HG02885 (cell line): ENCODE data around the gene OR8G1.
"Not testable (repeated sequence)": the region's sequence is repeated elsewhere in the genome, so short reads cannot be mapped to it uniquely, and the experiment has no call there.

Experiments
- ATAC-seq: cut with Tn5 transposase; IDR thresholded peaks from one replicate; pipeline ENCODE4 v1.9.1; 2021; ENCODE audit warnings: mild to moderate bottlenecking; ENCODE audit not compliant: unreplicated experiment, poor library complexity

OR8G1 gene

GRCh38 chr11:124225471-124225870 lies 15.4 kb upstream of the OR8G1 start:
- ATAC-seq, result no peak

- ATAC-seq, result no peak
Observed at GRCh38 chr11:124233376-124233775, 7.5 kb upstream of the OR8G1 start.

GRCh38 chr11:124238512-124238911 lies 2.4 kb upstream of the OR8G1 start:
- ATAC-seq, result no peak

GRCh38 chr11:124249869-124250268 lies 9.0 kb downstream of the OR8G1 start:
- not testable (repeated sequence) for ATAC-seq

GRCh38 chr11:124256076-124256475 lies 15.2 kb downstream of the OR8G1 start, which contains the start of gene OR8G5:
Gene OR8G5, plus strand, starts transcription at chr11:124256376. Its CDS starts 8,556 bp downstream, at chr11:124264932.
- no peak for ATAC-seq

- not testable (repeated sequence) for ATAC-seq
Observed at GRCh38 chr11:124265041-124265440, 24.1 kb downstream of the OR8G1 start.

- not testable (repeated sequence) for ATAC-seq
Observed at GRCh38 chr11:124270886-124271285, 30.0 kb downstream of the OR8G1 start.

- ATAC-seq, result no peak
Observed at GRCh38 chr11:124274000-124274399, 33.1 kb downstream of the OR8G1 start.

- no peak for ATAC-seq
Observed at GRCh38 chr11:124276081-124276480, 35.2 kb downstream of the OR8G1 start.

GRCh38 chr11:124277207-124277606 lies 36.3 kb downstream of the OR8G1 start:
- ATAC-seq, result no peak

- no peak for ATAC-seq
Observed at GRCh38 chr11:124277804-124278203, 36.9 kb downstream of the OR8G1 start.

GRCh38 chr11:124278261-124278660 lies 37.4 kb downstream of the OR8G1 start:
- ATAC-seq, result no peak

GRCh38 chr11:124285610-124286344 lies 44.9 kb downstream of the OR8G1 start:
- no peak for ATAC-seq

- ATAC-seq, result no peak
Observed at GRCh38 chr11:124294687-124295086, 53.8 kb downstream of the OR8G1 start.

- ATAC-seq, result no peak
Observed at GRCh38 chr11:124296016-124296415, 55.1 kb downstream of the OR8G1 start.

- no peak for ATAC-seq
Observed at GRCh38 chr11:124297921-124298320, 57.0 kb downstream of the OR8G1 start.

GRCh38 chr11:124301548-124301947 lies 60.7 kb downstream of the OR8G1 start:
- ATAC-seq, result no peak

GRCh38 chr11:124302347-124303125 lies 61.6 kb downstream of the OR8G1 start:
- ATAC-seq, result no peak
